ENCODE data around the gene CBX2. TPM values are rescaled to one million over a fixed set of nuclear protein-coding genes. Genes with fewer than 3 reads are reported as not detected.

The CBX2 gene
- total RNA-seq, 1 donor from 2014 or later = 53.5 TPM

DNA sequence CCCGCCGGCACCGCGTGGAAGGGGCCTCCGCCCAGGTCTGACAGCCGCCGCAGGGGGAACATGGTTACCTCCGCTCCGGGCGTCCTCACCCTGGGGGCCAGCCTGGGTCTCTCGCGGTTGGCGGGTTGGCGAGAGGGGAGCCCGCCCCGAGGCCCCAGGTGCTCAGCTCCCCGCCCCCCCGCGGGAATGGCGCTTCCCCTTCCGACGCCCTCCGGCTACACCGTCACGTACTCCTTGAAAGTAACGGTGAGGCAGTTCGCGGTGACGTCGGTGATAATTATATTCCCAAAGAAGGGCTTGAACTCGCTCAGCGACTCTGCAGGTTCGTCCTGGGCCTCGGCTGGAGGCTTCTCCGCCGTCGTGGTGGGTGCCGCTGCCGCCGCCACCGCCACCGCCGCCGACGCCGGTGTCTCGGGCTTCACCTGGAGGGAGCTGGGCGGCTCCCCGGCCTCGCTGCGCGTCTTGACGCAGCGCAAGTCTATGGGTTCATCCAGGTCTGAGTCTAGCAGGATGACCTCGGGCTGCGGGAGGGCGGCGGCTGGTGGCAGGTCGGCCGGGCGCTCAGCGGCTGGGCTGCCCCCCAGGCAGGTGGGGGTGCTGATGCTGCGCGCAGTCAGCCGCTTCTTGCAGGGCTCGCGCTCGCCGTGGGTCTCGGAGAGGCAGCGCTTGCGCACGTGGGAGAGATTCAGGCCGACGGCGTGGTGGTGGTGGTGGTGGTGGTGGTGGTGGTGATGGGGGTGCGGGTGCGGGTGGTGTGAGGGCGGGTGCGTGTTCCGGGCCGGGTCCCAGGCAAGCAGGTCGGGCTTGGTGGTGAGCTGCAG lies 56.0 kb downstream of the CBX2 start:
- TF ChIP-seq, protein P1, sequence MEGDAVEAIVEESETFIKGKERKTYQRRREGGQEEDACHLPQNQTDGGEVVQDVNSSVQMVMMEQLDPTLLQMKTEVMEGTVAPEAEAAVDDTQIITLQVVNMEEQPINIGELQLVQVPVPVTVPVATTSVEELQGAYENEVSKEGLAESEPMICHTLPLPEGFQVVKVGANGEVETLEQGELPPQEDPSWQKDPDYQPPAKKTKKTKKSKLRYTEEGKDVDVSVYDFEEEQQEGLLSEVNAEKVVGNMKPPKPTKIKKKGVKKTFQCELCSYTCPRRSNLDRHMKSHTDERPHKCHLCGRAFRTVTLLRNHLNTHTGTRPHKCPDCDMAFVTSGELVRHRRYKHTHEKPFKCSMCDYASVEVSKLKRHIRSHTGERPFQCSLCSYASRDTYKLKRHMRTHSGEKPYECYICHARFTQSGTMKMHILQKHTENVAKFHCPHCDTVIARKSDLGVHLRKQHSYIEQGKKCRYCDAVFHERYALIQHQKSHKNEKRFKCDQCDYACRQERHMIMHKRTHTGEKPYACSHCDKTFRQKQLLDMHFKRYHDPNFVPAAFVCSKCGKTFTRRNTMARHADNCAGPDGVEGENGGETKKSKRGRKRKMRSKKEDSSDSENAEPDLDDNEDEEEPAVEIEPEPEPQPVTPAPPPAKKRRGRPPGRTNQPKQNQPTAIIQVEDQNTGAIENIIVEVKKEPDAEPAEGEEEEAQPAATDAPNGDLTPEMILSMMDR (IDR thresholded peaks at IDR 0.05) = no peak
- TF ChIP-seq EZH2phosphoT487 (IDR thresholded peaks at IDR 0.05) (peak; percentile 95), EZH2 (IDR thresholded peaks at IDR 0.05) (peak; percentile 96)
- H3K9ac ChIP-seq = no peak overlapping the region
- no peaks in the 10 kb centered on the region for H3K9me3 ChIP-seq (ENCODE audit: low read depth)
- H3K4me2 ChIP-seq = peak overlapping the region; percentile 91
- H3K4me1 ChIP-seq = peaks cover 52% of the 10 kb centered on the region
- peaks cover 36% of the 10 kb centered on the region for H3K27me3 Mint-ChIP-seq (ENCODE audit: insufficient read depth, low read depth)
- H3K36me3 ChIP-seq = no peaks in the 10 kb centered on the region
- DNase-seq (ENCODE audit: low spot score) = peak; percentile 58
- peaks cover 50% of the 10 kb centered on the region for H3F3A ChIP-seq (ENCODE audit: low read depth)
- H3K4me1 Mint-ChIP-seq = peaks cover 44% of the 10 kb centered on the region
- no peak overlapping the region for H3K27ac ChIP-seq
- no peak overlapping the region for H3K4me3 Mint-ChIP-seq
- peaks cover 96% of the 10 kb centered on the region for H3K27me3 ChIP-seq
- peaks cover 9% of the 10 kb centered on the region for H3K36me3 Mint-ChIP-seq
- no peaks in the 10 kb centered on the region for H3K79me2 ChIP-seq (ENCODE audit: low read depth)
- no peak overlapping the region for H2AFZ ChIP-seq (replicated peaks)
- H3K4me3 ChIP-seq = no peak overlapping the region
- no peaks in the 10 kb centered on the region for H3K9me3 Mint-ChIP-seq
- H3K27ac Mint-ChIP-seq = no peak overlapping the region
- H4K20me1 ChIP-seq (ENCODE audit: low read depth) = peaks cover 66% of the 10 kb centered on the region

DNA sequence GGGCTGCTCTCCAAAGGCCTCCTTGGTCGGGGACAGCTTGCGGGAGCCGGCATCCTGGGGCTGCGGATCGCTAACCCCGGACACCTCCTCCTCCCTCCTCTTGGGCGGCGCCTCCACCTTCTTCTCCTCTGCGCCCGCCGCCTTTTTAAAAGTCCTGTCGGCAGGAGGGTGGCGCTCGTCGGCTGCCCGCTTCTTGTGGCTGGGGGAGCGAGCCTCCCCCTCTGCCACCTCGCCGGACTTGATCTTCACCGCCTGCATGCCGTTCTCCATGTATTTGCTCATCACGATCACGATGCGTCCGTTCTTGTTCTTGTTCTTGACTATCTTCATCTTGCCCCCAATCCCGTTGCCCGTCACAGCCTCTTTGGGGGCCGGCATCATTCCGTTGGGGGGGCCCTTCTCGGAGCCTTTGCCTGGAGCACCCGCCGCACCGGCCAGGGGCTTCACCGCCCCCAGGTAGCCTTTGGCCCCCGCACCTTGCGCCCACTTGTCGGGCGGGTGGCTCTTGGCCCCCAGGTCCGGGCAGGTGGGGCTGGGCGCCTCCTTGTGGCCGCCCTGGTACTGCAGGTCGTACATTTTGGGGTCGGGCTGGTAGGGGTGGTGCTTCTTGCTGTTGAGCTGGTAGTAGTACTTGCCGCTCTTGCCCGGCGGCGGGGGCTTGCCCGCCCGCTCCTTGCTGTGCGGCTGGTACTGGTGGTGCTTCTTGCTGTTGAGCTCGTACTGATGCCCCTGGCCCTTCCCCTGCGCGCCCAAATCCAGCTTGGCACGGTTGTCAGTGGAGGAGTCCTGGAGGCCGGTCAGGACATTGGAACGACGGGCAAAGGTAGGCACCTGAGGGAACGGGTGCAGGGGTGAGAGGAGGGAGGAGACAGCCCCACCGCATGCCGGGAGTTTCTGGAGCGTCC lies 56.9 kb downstream of the CBX2 start:
- Histone ChIP-seq H3F3A (ENCODE audit: low read depth) (peaks cover 55% of the 10 kb centered on the region), H3K4me3 (no peak overlapping the region), H3K4me2 (peak overlapping the region; percentile 91), H3K27me3 (peaks cover 92% of the 10 kb centered on the region), H3K79me2 (ENCODE audit: low read depth) (no peaks in the 10 kb centered on the region), H3K36me3 (no peaks in the 10 kb centered on the region), H3K9ac (no peak overlapping the region), H3K27ac (no peak overlapping the region), H2AFZ (replicated peaks) (no peak overlapping the region), H3K4me1 (peaks cover 52% of the 10 kb centered on the region), H3K9me3 (ENCODE audit: low read depth) (no peaks in the 10 kb centered on the region), H4K20me1 (ENCODE audit: low read depth) (peaks cover 66% of the 10 kb centered on the region)
- TF ChIP-seq, protein P1 (IDR thresholded peaks at IDR 0.05) = peak; percentile 87
- TF ChIP-seq EZH2phosphoT487 (IDR thresholded peaks at IDR 0.05) = peak; percentile 78
- TF ChIP-seq EZH2 (IDR thresholded peaks at IDR 0.05) = peak; percentile 70
- Mint-ChIP-seq H3K9me3 (no peaks in the 10 kb centered on the region), H3K4me3 (peak overlapping the region; percentile 72), H3K27me3 (ENCODE audit: insufficient read depth, low read depth) (peaks cover 36% of the 10 kb centered on the region), H3K4me1 (peaks cover 37% of the 10 kb centered on the region), H3K27ac (no peak overlapping the region), H3K36me3 (peaks cover 9% of the 10 kb centered on the region)
- peak; percentile 77 for DNase-seq (ENCODE audit: low spot score)

DNA sequence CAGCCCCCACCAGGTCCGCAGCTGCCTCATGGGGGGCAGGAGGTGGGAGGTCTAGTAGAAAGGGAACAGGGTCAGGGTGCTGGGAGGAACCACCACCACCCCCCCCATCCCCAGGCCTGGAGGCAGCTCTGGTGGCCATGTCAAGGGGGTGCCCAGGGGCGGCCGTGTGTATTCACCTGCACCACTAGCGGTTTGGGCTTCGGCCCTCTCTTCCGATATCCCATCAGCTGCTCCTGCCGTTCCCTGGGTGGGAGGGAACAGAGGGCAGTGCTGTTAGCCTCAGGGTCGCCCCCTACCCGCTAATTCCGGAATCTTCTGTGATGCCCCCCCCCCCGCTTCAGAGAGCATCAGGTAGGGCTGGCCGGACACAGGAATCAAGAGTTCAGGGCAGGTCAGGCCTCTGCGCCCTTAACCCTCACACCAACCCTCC lies 57.5 kb downstream of the CBX2 start:
- peak overlapping the region; percentile 67 for H3K4me3 Mint-ChIP-seq
- H3K27ac ChIP-seq = no peak overlapping the region
- no peak overlapping the region for H3K9ac ChIP-seq
- TF ChIP-seq, protein P1 (IDR thresholded peaks at IDR 0.05) = peak; percentile 27
- TF ChIP-seq EZH2phosphoT487 (IDR thresholded peaks at IDR 0.05) (no peak), EZH2 (IDR thresholded peaks at IDR 0.05) (no peak)
- peak; percentile 69 for DNase-seq (ENCODE audit: low spot score)
- H3K4me1 Mint-ChIP-seq = peaks cover 37% of the 10 kb centered on the region
- no peaks in the 10 kb centered on the region for H3K9me3 Mint-ChIP-seq
- H3K4me3 ChIP-seq = peak overlapping the region; percentile 76
- peaks cover 73% of the 10 kb centered on the region for H4K20me1 ChIP-seq (ENCODE audit: low read depth)
- peaks cover 52% of the 10 kb centered on the region for H3K4me1 ChIP-seq
- H3F3A ChIP-seq (ENCODE audit: low read depth) = peaks cover 61% of the 10 kb centered on the region
- H3K36me3 Mint-ChIP-seq = peaks cover 9% of the 10 kb centered on the region
- H3K27me3 ChIP-seq = peaks cover 92% of the 10 kb centered on the region
- no peak overlapping the region for H2AFZ ChIP-seq (replicated peaks)
- H3K27ac Mint-ChIP-seq = no peak overlapping the region
- peak overlapping the region; percentile 91 for H3K4me2 ChIP-seq
- H3K36me3 ChIP-seq = no peaks in the 10 kb centered on the region
- H3K79me2 ChIP-seq (ENCODE audit: low read depth) = no peaks in the 10 kb centered on the region
- no peaks in the 10 kb centered on the region for H3K9me3 ChIP-seq (ENCODE audit: low read depth)
- H3K27me3 Mint-ChIP-seq (ENCODE audit: insufficient read depth, low read depth) = peaks cover 38% of the 10 kb centered on the region
